Sigmoid colon (tissue), 7 donors: ENCODE measurements around the gene FER1L5. TPM values are rescaled to one million over a fixed set of nuclear protein-coding genes. Genes with fewer than 3 reads are reported as not detected.

Experiments
- DNase-seq: peaks from one replicate; pipeline ENCODE4 v3.0.0-alpha.2; 2019
- H3K27ac ChIP-seq, 4 donors: fragments of 200-600 bp; sonication (generic); one replicate each; pipeline ENCODE4 v1.5.1; 2016 to 2019; ENCODE audit warnings: mild to moderate bottlenecking in 1 of 4
- H3K27me3 ChIP-seq, 3 donors: fragments of 200-600 bp; sonication (generic); one replicate each; pipeline ENCODE4 v1.5.1; 2019; ENCODE audit warnings: mild to moderate bottlenecking in 1 of 3
- H3K36me3 ChIP-seq, 4 donors: fragments of 200-600 bp; sonication (generic); one replicate each; pipeline ENCODE4 v1.5.1; 2016 to 2019
- H3K4me1 ChIP-seq, 4 donors: fragments of 200-600 bp; sonication (generic); one replicate each; pipeline ENCODE4 v1.5.1; 2017 to 2019
- H3K4me3 ChIP-seq, 4 donors: fragments of 200-600 bp; sonication (generic); one replicate each; pipeline ENCODE4 v1.5.1; 2017 to 2019; ENCODE audit warnings: mild to moderate bottlenecking in 2 of 4, moderate library complexity in 1 of 4
- H3K9me3 ChIP-seq, 4 donors: fragments of 200-600 bp in 3 of 4; sonication (generic) in 3 of 4; one replicate each; pipeline versions ENCODE4 v1.5.1 to v1.6.1; 2013 to 2019
- EP300 ChIP-seq, 4 donors: sonication (generic); formaldehyde crosslinking; IDR thresholded peaks; one replicate each; pipeline ENCODE4 v1.6.1; 2017; ENCODE audit warnings: antibody characterized with exemption in 4 of 4
- POLR2A ChIP-seq, 2 donors: fragments of 450-650 bp; IDR thresholded peaks; one replicate each; pipeline ENCODE4 v1.6.1; 2016; ENCODE audit warnings: antibody characterized with exemption in 2 of 2, mild to moderate bottlenecking in 2 of 2, moderate library complexity in 2 of 2
- POLR2AphosphoS5 ChIP-seq, 4 donors: sonication (generic); formaldehyde crosslinking; IDR thresholded peaks; one replicate each; pipeline ENCODE4 v1.6.1; 2017; ENCODE audit warnings: antibody characterized with exemption in 4 of 4
- WGBS, 2 donors: extraction: QIAGEN DNeasy Blood & Tissue Kit; methylation state at CpG; one replicate each; pipeline ENCODE4 v1.1.7; 2013; 5-methylcytosine and 5-hydroxymethylcytosine counted together
- intact Hi-C: fragments of 100-400 bp; cut with DNase I; formaldehyde crosslinking; loops from one replicate; pipeline ENCODE4 v1.15.1; 2023
- polyA plus RNA-seq, 3 donors: library from polyadenylated mRNA; stranded (reverse); fragments of 200-250 nt; gene quantifications; one replicate each; pipeline ENCODE4 v1.2.3, GENCODE V29; 2013
- total RNA-seq, 4 donors: library from RNA; depleted of rRNA; stranded (reverse); fragments of >200 nt; gene quantifications; one replicate each; pipeline ENCODE4 v1.1.0, GENCODE V29; 2016
- TF ChIP-seq, protein P1 (sequence below), 4 experiments: fragments of 450-650 bp in 3 of 4; fragments of 200-600 bp in 1 of 4; IDR thresholded peaks; one replicate each; pipeline ENCODE4 v1.5.1; 2016 to 2019; ENCODE audit warnings: antibody characterized with exemption in 4 of 4, mild to moderate bottlenecking in 3 of 4, moderate library complexity in 2 of 4
- donor health status: healthy with polysubstance abuse.
- donor health status: Bipolar disorder and iron deficiency.
- donor health status: healthy.

The FER1L5 gene
- total and polyA plus RNA-seq, 7 donors = under 0.01 to 0.01 TPM; not detected in 5

DNA sequence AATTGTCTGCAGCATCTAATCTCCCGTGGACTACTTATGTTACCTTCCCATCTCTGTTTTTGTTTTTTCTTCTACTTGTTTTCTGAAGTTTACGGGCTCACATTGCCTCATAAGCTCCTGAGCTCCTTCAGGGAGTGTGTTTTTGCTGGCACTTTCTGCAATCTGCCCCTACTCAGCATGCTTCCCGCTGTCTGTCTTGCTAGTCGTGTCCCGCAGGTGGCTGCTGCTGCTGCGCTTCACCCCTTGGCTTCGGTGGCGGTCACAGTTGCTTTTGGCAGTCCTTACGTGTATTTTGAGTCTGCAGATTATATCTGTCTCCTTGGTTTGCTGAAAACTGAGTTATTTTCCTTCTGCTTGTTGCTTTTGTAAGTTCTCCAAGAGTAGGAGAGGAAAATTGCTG, 37.3 kb downstream of the FER1L5 start:
- TF ChIP-seq POLR2A (IDR thresholded peaks at IDR 0.05) (no peak), POLR2AphosphoS5 (IDR thresholded peaks at IDR 0.05) (no peak), EP300 (IDR thresholded peaks at IDR 0.05) (no peak)
- TF ChIP-seq, protein P1, sequence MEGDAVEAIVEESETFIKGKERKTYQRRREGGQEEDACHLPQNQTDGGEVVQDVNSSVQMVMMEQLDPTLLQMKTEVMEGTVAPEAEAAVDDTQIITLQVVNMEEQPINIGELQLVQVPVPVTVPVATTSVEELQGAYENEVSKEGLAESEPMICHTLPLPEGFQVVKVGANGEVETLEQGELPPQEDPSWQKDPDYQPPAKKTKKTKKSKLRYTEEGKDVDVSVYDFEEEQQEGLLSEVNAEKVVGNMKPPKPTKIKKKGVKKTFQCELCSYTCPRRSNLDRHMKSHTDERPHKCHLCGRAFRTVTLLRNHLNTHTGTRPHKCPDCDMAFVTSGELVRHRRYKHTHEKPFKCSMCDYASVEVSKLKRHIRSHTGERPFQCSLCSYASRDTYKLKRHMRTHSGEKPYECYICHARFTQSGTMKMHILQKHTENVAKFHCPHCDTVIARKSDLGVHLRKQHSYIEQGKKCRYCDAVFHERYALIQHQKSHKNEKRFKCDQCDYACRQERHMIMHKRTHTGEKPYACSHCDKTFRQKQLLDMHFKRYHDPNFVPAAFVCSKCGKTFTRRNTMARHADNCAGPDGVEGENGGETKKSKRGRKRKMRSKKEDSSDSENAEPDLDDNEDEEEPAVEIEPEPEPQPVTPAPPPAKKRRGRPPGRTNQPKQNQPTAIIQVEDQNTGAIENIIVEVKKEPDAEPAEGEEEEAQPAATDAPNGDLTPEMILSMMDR (IDR thresholded peaks at IDR 0.05) = no peak
- intact Hi-C loops = no loop called here
- Histone ChIP-seq H3K36me3 (no peaks in the 10 kb centered on the region), H3K4me3 (no peak overlapping the region), H3K27me3 (peaks cover 0 to 5% (median 0%) of the 10 kb centered on the region in 3 donors), H3K4me1 (no peaks in the 10 kb centered on the region), H3K9me3 (no peaks in the 10 kb centered on the region), H3K27ac (no peak overlapping the region)
- WGBS, 2 donors = 24 to 65% methylated on average over 9 of the region's 9 CpGs
- no peak for DNase-seq

DNA sequence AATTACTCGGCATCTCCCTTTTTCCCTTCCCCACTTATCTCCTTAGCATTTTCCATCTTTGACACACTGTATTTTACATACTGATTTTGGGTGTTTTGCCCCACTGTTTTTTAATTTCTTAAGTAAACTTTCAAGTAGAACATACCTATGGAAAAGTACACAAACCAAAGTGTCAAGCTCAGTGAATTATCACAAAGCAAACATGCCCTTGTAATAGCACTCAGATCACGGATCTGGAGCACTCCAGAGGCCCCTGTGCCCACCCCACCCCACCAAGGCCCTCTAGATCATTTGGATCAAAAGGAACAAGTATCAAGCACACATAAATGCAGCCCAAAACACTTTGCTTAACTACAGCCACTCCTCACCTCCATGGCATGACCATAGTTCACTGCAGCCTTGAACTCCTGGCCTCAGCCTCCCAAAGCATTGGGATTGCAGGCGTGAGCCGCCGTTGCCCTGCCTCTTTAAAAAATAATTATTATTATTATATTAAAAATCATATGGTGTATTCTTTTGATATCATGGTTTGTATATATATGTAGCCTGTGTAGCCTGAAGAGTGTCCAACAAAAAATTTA, 38.1 kb downstream of the FER1L5 start:
- no peak overlapping the region for H3K27ac ChIP-seq
- intact Hi-C loops = no loop called here
- no peak overlapping the region for H3K4me3 ChIP-seq
- DNase-seq = peak; percentile 9
- peaks cover 0 to 8% (median 1%) of the 10 kb centered on the region in 3 donors for H3K27me3 ChIP-seq
- no peaks in the 10 kb centered on the region for H3K9me3 ChIP-seq
- no peaks in the 10 kb centered on the region for H3K36me3 ChIP-seq
- 20 to 65% methylated on average over 5 of the region's 5 CpGs for WGBS, 2 donors
- H3K4me1 ChIP-seq = peaks cover 0 to 6% (median 4%) of the 10 kb centered on the region in 4 donors
- TF ChIP-seq POLR2A (IDR thresholded peaks at IDR 0.05) (no peak), EP300 (IDR thresholded peaks at IDR 0.05) (no peak), POLR2AphosphoS5 (IDR thresholded peaks at IDR 0.05) (no peak)
- TF ChIP-seq, protein P1 (IDR thresholded peaks at IDR 0.05) = no peak

DNA sequence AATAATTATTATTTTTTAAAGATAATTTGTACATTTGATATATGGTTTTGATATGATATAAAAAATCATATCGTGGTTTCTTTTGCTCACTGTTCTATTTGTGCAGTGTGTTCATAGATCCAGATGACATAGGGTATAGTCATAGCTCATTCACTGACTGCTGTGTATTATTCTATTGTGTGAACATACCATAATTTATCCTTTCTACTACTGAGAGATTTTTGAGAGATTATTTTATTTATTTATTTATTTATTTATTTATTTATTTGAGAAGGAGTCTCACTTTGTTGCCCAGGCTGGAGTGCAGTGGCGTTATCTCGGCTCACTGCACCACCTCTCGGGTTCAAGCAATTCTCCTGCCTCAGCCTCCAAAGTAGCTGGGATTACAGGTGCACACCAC, 39.0 kb downstream of the FER1L5 start:
- H3K27me3 ChIP-seq = peaks cover 0 to 16% (median 4%) of the 10 kb centered on the region in 3 donors
- no peaks in the 10 kb centered on the region for H3K36me3 ChIP-seq
- no peak for TF ChIP-seq POLR2AphosphoS5 (IDR thresholded peaks at IDR 0.05)
- no peak for TF ChIP-seq EP300 (IDR thresholded peaks at IDR 0.05)
- TF ChIP-seq, protein P1 (IDR thresholded peaks at IDR 0.05) = no peak
- TF ChIP-seq POLR2A (IDR thresholded peaks at IDR 0.05) = no peak
- H3K4me1 ChIP-seq = peaks cover 0 to 11% (median 8%) of the 10 kb centered on the region in 4 donors
- no peak overlapping the region for H3K27ac ChIP-seq
- H3K4me3 ChIP-seq = no peak overlapping the region
- DNase-seq = no peak
- intact Hi-C loops = no loop called here
- 90 to 91% methylated on average over 4 of the region's 4 CpGs for WGBS, 2 donors
- no peaks in the 10 kb centered on the region for H3K9me3 ChIP-seq

DNA sequence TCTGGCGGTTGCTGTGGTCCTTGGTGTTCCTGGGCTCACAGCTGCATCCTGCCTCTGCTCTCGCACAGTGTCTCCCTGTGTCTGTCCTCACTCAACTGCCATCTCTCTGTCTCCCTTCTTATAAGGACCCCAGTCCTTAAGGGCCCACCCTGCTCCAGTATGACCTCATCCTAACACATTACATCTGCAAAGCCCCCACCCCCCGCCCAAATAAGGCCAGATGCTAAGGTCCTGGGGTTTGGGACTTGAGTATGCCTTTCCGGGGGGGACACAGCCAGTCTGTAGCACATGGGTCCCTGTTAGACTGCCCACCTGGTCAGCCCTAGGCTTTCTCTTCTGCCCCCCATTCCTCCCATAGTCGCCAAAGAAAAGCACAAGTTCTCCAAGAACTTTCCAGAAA, 40.7 kb downstream of the FER1L5 start:
- intact Hi-C loops = no loop called here
- WGBS, 2 donors = 90 to 92% methylated on average over 5 of the region's 5 CpGs
- no peaks in the 10 kb centered on the region for H3K9me3 ChIP-seq
- H3K4me3 ChIP-seq = no peak overlapping the region
- H3K36me3 ChIP-seq = no peaks in the 10 kb centered on the region
- peak; percentile 32 for DNase-seq
- peaks cover 0 to 23% (median 4%) of the 10 kb centered on the region in 3 donors for H3K27me3 ChIP-seq
- H3K27ac ChIP-seq = no peak overlapping the region
- no peak for TF ChIP-seq EP300 (IDR thresholded peaks at IDR 0.05)
- no peak for TF ChIP-seq POLR2A (IDR thresholded peaks at IDR 0.05)
- TF ChIP-seq, protein P1 (IDR thresholded peaks at IDR 0.05) = no peak
- TF ChIP-seq POLR2AphosphoS5 (IDR thresholded peaks at IDR 0.05) = no peak
- peaks cover 0 to 11% (median 8%) of the 10 kb centered on the region in 4 donors for H3K4me1 ChIP-seq
